Measurements from ENCODE around the gene PARG.

PARG gene

GRCh38 chr10:49827297-49827696 lies 114.5 kb downstream of the PARG start:
- H3K4me3 ChIP-seq (ENCODE audit: low read depth, low read length), result no peak overlapping the region
- TF ChIP-seq CTCF (IDR thresholded peaks at IDR 0.05; ENCODE audit: low read depth, low read length) (no peak), MAX (IDR thresholded peaks at IDR 0.05; ENCODE audit: low read depth, low read length) (no peak), POLR2A (IDR thresholded peaks at IDR 0.05; ENCODE audit: extremely low read depth, insufficient read length) (no peak), MYC (IDR thresholded peaks at IDR 0.05; ENCODE audit: low read depth, low read length) (no peak)
- DNase-seq (ENCODE audit: low read depth), result no peak

GRCh38 chr10:49819234-49819958 lies 122.4 kb downstream of the PARG start:
- TF ChIP-seq POLR2A (IDR thresholded peaks at IDR 0.05; ENCODE audit: extremely low read depth, insufficient read length) (no peak), MAX (IDR thresholded peaks at IDR 0.05; ENCODE audit: low read depth, low read length) (no peak), MYC (IDR thresholded peaks at IDR 0.05; ENCODE audit: low read depth, low read length) (no peak), CTCF (IDR thresholded peaks at IDR 0.05; ENCODE audit: low read depth, low read length) (no peak)
- H3K4me3 ChIP-seq (ENCODE audit: low read depth, low read length), result no peak overlapping the region
- no peak for DNase-seq (ENCODE audit: low read depth)

- TF ChIP-seq POLR2A (IDR thresholded peaks at IDR 0.05; ENCODE audit: extremely low read depth, insufficient read length), result no peak
- no peak for TF ChIP-seq CTCF (IDR thresholded peaks at IDR 0.05; ENCODE audit: low read depth, low read length)
- no peak for TF ChIP-seq MYC (IDR thresholded peaks at IDR 0.05; ENCODE audit: low read depth, low read length)
- no peak for TF ChIP-seq MAX (IDR thresholded peaks at IDR 0.05; ENCODE audit: low read depth, low read length)
- H3K4me3 ChIP-seq (ENCODE audit: low read depth, low read length), result no peak overlapping the region
- no peak for DNase-seq (ENCODE audit: low read depth)
Observed at GRCh38 chr10:49817845-49818244, 124.0 kb downstream of the PARG start.

GRCh38 chr10:49803988-49804387 lies 137.8 kb downstream of the PARG start:
- DNase-seq (ENCODE audit: low read depth), result no peak
- no peak for TF ChIP-seq MAX (IDR thresholded peaks at IDR 0.05; ENCODE audit: low read depth, low read length)
- TF ChIP-seq CTCF (IDR thresholded peaks at IDR 0.05; ENCODE audit: low read depth, low read length), result no peak
- TF ChIP-seq MYC (IDR thresholded peaks at IDR 0.05; ENCODE audit: low read depth, low read length), result no peak
- TF ChIP-seq POLR2A (IDR thresholded peaks at IDR 0.05; ENCODE audit: extremely low read depth, insufficient read length), result no peak
- H3K4me3 ChIP-seq (ENCODE audit: low read depth, low read length), result no peak overlapping the region

- DNase-seq (ENCODE audit: low read depth), result no peak
- no peak for TF ChIP-seq CTCF (IDR thresholded peaks at IDR 0.05; ENCODE audit: low read depth, low read length)
- no peak for TF ChIP-seq POLR2A (IDR thresholded peaks at IDR 0.05; ENCODE audit: extremely low read depth, insufficient read length)
- H3K4me3 ChIP-seq (ENCODE audit: low read depth, low read length), result no peak overlapping the region
Observed at GRCh38 chr10:49798275-49798674, 143.6 kb downstream of the PARG start.

GRCh38 chr10:49791100-49791499 lies 150.7 kb downstream of the PARG start:
- no peak overlapping the region for H3K4me3 ChIP-seq (ENCODE audit: low read depth, low read length)
- DNase-seq (ENCODE audit: low read depth), result no peak
- TF ChIP-seq CTCF (IDR thresholded peaks at IDR 0.05; ENCODE audit: low read depth, low read length) (no peak), MAX (IDR thresholded peaks at IDR 0.05; ENCODE audit: low read depth, low read length) (no peak), MYC (IDR thresholded peaks at IDR 0.05; ENCODE audit: low read depth, low read length) (no peak), POLR2A (IDR thresholded peaks at IDR 0.05; ENCODE audit: extremely low read depth, insufficient read length) (no peak)
